ENCODE data around the gene RUNDC3A.
"Not testable (repeated sequence)": the region's sequence is repeated elsewhere in the genome, so short reads cannot be mapped to it uniquely, and the experiment has no call there.

GRCh38 chr17:44330263-44330662, 21.9 kb downstream of the RUNDC3A start:
- TF ChIP-seq CTCF (IDR thresholded peaks at IDR 0.05; ENCODE audit: borderline replicate concordance, extremely low read depth, low read length, poor library complexity, severe bottlenecking); EZH2 (IDR thresholded peaks at IDR 0.05; ENCODE audit: borderline replicate concordance, low read depth, low read length, severe bottlenecking): not testable (repeated sequence)
